Ovary (tissue), 9 donors: ENCODE data around the gene FAM131A. TPM values are rescaled to one million over a fixed set of nuclear protein-coding genes. Genes with fewer than 3 reads are reported as not detected.

Experiments used
- DNase-seq, 5 donors: peaks; one replicate each; pipeline ENCODE4 v3.0.0-alpha.2; 2019 to 2020
- H3K27ac ChIP-seq, 2 donors: fragments of 200-600 bp; one replicate each; pipeline versions ENCODE4 v1.5.1 to v1.8.0; 2019 to 2022
- H3K27me3 ChIP-seq: fragments of 200-600 bp; one replicate; pipeline ENCODE4 v1.8.0; 2022
- H3K36me3 ChIP-seq: fragments of 200-600 bp; sonication (generic); one replicate; pipeline ENCODE4 v1.5.1; 2019
- H3K4me1 ChIP-seq: one replicate; pipeline ENCODE4 v1.8.1; 2013; ENCODE audit warnings: mild to moderate bottlenecking, moderate library complexity; ENCODE audit not compliant: insufficient read depth
- H3K4me3 ChIP-seq: fragments of 200-600 bp; sonication (generic); one replicate; pipeline ENCODE4 v1.5.1; 2017
- H3K9me3 ChIP-seq, 2 donors: fragments of 200-600 bp in 1 of 2; sonication (generic) in 1 of 2; one replicate each; pipeline versions ENCODE4 v1.5.1 to v1.8.1; 2013 to 2019; ENCODE audit warnings: mild to moderate bottlenecking in 1 of 2, moderate library complexity in 1 of 2
- EP300 ChIP-seq: sonication (generic); formaldehyde crosslinking; IDR thresholded peaks from one replicate; pipeline ENCODE4 v1.6.1; 2017; ENCODE audit warnings: antibody characterized with exemption
- POLR2A ChIP-seq: fragments of 450-650 bp; IDR thresholded peaks from one replicate; pipeline ENCODE4 v1.6.1; 2017; ENCODE audit warnings: antibody characterized with exemption, mild to moderate bottlenecking, moderate library complexity
- WGBS, 3 donors: extraction: QIAGEN DNeasy Blood & Tissue Kit in 1 of 3; methylation state at CpG; one replicate each; pipeline versions ENCODE4 v1.1.5 to v1.1.7; 2013 to 2017; 5-methylcytosine and 5-hydroxymethylcytosine counted together
- intact Hi-C, 4 donors: fragments of 100-400 bp; cut with DNase I; formaldehyde crosslinking; loops; one replicate each; pipeline versions ENCODE4 v1.11.0 to v1.15.1; 2022 to 2023
- polyA plus RNA-seq, 2 donors: library from polyadenylated mRNA; stranded (reverse); fragments of 200-250 nt in 1 of 2; fragments of 350-450 nt in 1 of 2; fragmentation: Illumina TruSeq in 1 of 2; extraction: RNeasy Lipid Tissue Mini Kit (QIAGEN cat#74804) in 1 of 2; gene quantifications; one replicate each; pipeline ENCODE4 v1.2.3, GENCODE V29; 2013 to 2014
- total RNA-seq, 7 donors: library from RNA; depleted of rRNA in 2 of 7; stranded (reverse); fragments of >200 nt in 2 of 7; fragmentation: NEBNext Ultra II Directional in 3 of 7; extraction: Animal tissue kit (Norgen Biotek cat#: 25700) in 3 of 7; gene quantifications; one replicate each; pipeline versions ENCODE4 v1.1.0 to v1.2.4, GENCODE V29; 2016 to 2023
- TF ChIP-seq, protein P1 (sequence below), 3 donors: fragments of 450-650 bp in 2 of 3; fragments of 200-600 bp in 1 of 3; IDR thresholded peaks; one replicate each; pipeline versions ENCODE4 v1.5.1 to v1.8.0; 2016 to 2022; ENCODE audit warnings: antibody characterized with exemption in 3 of 3, mild to moderate bottlenecking in 1 of 3
- donor health status: DM: no; HTN: no; CAD: no; lungs with moderate emphysema.
- donor health status: DM: no; HTN: no; CAD: no.
- donor health status: Bipolar disorder and iron deficiency.
- donor health status: DM: yes; HTN: yes; CAD: no.
- donor health status: DM: no; HTN: no; CAD: no.
- donor health status: DM: yes; HTN: yes; CAD: no.

The FAM131A gene
- total and polyA plus RNA-seq, 9 donors = 8.7 to 37.8 (median 27.1) TPM

DNA sequence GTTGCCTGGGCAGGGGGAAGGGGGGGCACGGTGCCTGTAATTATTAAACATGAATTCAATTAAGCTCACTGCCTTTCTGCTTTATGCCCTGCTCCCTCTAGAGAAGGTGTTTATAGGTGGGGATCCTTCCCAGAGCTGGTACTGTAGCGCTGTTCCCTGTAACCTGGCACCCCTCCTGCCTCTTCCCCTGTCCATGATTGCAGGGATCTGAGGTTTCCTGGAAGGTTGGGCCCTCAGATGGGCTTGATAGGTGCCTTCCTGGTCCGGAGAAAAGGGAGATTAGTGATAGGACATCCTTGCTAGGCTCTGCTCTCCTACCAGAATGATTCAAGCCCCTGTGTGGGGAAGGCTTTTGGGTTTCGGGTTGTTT, 2.1 kb upstream of the FAM131A start:
- H3K4me3 ChIP-seq = no peak overlapping the region

DNA sequence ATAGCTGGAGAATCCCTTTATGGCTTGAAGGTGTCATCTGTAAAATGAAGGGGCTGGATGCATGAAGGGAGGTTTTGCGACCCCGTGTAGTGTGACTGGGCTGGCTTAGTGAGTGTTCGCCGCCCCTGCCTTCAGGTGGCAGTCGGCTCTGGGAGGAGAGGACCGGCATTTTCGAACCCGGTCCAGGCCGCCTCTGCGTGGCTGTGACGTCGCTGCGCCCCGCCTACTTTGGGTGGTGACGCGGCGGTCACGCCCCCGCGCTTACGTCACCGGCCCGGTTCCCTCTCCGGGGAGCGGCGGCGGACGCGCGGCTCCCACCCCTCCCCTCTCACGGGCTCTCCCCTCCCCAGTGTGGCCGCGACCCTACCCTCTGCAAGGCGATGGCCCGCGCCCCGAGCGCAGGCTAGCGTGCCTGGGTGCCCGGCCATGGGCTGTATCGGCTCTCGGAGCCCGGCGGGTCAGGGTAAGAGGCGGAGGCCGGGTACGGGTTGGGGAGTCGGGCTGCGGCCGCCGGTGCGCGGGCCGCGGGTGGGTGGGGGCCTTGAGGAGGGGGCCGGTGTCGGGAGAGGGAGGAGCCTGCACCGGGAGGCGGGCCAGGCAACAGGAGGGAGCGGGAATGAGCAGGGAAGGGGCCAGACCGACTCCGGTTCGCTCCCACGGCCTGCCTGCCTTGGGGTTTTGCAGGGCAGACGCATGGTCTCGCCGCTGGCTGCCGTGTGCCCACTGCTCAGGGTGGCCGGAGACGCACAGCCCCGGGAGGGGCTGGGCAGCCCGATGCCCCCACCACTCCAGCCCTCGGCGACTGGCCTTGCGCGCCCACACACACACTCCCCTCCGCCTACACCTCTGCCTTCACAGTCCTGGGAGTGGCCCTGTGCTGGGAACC, 1.5 kb upstream of the FAM131A start:
- H3K9me3 ChIP-seq = no peaks in the 10 kb centered on the region
- 0 to 1% (median 1%) methylated on average over 68 to 77 of the region's 77 CpGs for WGBS, 3 donors
- peak overlapping the region; percentile 81 for H3K4me3 ChIP-seq
- H3K27me3 ChIP-seq = no peaks in the 10 kb centered on the region
- peak; percentile 88 to 96 (median 94) for DNase-seq
- H3K27ac ChIP-seq = peak overlapping the region; percentile 93 to 95
- intact Hi-C loops = no loop called here
- no peaks in the 10 kb centered on the region for H3K36me3 ChIP-seq
- H3K4me1 ChIP-seq = peaks cover 20% of the 10 kb centered on the region
- peak; percentile 71 for TF ChIP-seq EP300
- TF ChIP-seq, protein P1, sequence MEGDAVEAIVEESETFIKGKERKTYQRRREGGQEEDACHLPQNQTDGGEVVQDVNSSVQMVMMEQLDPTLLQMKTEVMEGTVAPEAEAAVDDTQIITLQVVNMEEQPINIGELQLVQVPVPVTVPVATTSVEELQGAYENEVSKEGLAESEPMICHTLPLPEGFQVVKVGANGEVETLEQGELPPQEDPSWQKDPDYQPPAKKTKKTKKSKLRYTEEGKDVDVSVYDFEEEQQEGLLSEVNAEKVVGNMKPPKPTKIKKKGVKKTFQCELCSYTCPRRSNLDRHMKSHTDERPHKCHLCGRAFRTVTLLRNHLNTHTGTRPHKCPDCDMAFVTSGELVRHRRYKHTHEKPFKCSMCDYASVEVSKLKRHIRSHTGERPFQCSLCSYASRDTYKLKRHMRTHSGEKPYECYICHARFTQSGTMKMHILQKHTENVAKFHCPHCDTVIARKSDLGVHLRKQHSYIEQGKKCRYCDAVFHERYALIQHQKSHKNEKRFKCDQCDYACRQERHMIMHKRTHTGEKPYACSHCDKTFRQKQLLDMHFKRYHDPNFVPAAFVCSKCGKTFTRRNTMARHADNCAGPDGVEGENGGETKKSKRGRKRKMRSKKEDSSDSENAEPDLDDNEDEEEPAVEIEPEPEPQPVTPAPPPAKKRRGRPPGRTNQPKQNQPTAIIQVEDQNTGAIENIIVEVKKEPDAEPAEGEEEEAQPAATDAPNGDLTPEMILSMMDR (IDR thresholded peaks at IDR 0.05) = peak in 1 of 3 donors; percentile 32
- TF ChIP-seq POLR2A = peak; percentile 97

More for the DNA sequence above, 2.1 kb upstream of the FAM131A start:
- Histone ChIP-seq H3K36me3 (no peaks in the 10 kb centered on the region), H3K9me3 (no peaks in the 10 kb centered on the region), H3K4me1 (peaks cover 20% of the 10 kb centered on the region), H3K27ac (peak overlapping the region; percentile 93 to 95), H3K27me3 (no peaks in the 10 kb centered on the region)
- intact Hi-C loops = no loop called here
- no peak for TF ChIP-seq EP300
- TF ChIP-seq, protein P1 (IDR thresholded peaks at IDR 0.05) = no peak
- no peak for TF ChIP-seq POLR2A
- WGBS, 3 donors = 37 to 47% (median 39%) methylated on average over 4 of the region's 4 CpGs
- DNase-seq = no peak

DNA sequence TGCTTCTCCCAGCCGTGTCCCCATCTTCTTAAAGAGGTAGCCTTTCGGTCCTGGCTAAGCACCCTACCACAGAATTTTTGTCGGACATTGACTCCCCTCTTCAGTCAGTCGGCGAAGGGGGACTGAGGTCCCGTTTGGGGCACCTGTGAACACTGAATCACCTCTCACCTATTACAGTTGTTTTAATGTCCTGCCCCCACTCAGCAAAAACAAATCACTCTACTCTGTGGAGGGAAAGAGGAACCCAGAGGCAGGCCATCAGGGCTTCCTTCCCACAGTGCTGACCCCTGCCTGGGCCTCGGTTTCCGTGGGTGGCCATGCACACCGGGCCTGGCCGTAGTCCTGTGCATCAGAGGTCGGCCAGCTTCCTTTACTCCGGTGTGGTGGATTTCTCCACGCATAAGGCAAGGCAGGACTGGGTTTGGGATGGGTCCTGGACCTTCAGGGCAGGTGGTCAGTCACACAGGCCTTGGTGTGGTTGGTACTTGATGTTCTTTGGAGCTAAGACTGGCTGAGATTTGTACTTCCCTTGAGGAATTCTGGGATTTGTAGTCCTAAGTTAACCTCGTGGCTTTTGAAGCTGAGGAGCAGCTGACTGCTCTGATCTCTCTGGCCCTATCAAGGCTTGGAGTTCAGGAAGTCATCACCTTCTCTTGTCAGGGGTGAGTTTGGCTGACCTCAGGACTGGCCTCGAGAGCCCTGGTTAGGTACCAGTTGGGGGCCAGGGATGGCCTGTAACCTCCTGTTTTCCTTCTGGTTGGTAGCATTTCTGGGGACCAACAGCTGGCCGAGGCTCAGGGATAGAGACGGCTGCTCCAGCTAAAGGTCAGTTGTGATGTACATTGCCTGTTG, 627 bp upstream of the FAM131A start:
- peak overlapping the region; percentile 93 to 95 for H3K27ac ChIP-seq
- no peaks in the 10 kb centered on the region for H3K9me3 ChIP-seq
- no peak for DNase-seq
- H3K4me1 ChIP-seq = peaks cover 20% of the 10 kb centered on the region
- 7 to 10% (median 7%) methylated on average over 17 of the region's 17 CpGs for WGBS, 3 donors
- TF ChIP-seq EP300 (no peak), POLR2A (peak; percentile 31)
- H3K27me3 ChIP-seq = no peaks in the 10 kb centered on the region
- H3K4me3 ChIP-seq = peak overlapping the region; percentile 81
- intact Hi-C loops = loop anchor here in 1 of 4 donors (1.0 kb wide), 1 partner anchor 22 kb away; the partner anchor contains the start of gene EIF4G1
- H3K36me3 ChIP-seq = no peaks in the 10 kb centered on the region

DNA sequence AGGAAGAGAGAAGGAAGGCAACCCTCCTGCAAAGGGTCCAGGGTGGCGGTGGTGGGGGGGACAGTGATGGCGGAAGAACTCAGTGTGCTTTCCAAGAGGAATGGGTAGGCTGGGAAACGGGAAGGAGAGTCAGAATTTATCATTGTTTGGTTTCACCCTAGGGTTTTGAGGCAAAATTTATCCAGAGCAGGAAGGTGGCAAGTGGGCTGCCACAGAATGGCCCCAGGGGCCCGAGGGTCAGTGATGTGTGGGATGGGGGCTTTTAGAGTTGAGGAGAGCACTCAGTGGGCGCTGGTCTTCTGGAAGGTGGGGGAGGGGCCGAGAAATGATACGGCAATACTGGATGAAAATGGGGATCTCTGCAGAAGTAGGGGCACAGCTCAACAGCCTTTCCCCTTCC, 581 bp downstream of the FAM131A start:
- no peaks in the 10 kb centered on the region for H3K9me3 ChIP-seq
- no peaks in the 10 kb centered on the region for H3K36me3 ChIP-seq
- intact Hi-C loops = loop anchor here in 1 of 4 donors (1.0 kb wide), 1 partner anchor 24 kb away; the partner anchor contains the start of gene EIF4G1
- no peaks in the 10 kb centered on the region for H3K27me3 ChIP-seq
- peak overlapping the region; percentile 93 to 95 for H3K27ac ChIP-seq
- peak overlapping the region; percentile 11 for H3K4me3 ChIP-seq
- no peak for TF ChIP-seq EP300
- TF ChIP-seq, protein P1 (IDR thresholded peaks at IDR 0.05) = no peak
- TF ChIP-seq POLR2A = no peak
- no peak for DNase-seq
- WGBS, 3 donors = 48 to 59% (median 53%) methylated on average over 7 of the region's 7 CpGs
- peaks cover 20% of the 10 kb centered on the region for H3K4me1 ChIP-seq
